ENCODE results near the gene GDI2. TPM values are rescaled to one million over a fixed set of nuclear protein-coding genes. Genes with fewer than 3 reads are reported as not detected.
A peak's percentile ranks its signal among the peaks of the same experiment; 100 is the strongest.

GDI2 gene
- total RNA-seq, 1 donor from 2014 or later = 216 TPM

DNA sequence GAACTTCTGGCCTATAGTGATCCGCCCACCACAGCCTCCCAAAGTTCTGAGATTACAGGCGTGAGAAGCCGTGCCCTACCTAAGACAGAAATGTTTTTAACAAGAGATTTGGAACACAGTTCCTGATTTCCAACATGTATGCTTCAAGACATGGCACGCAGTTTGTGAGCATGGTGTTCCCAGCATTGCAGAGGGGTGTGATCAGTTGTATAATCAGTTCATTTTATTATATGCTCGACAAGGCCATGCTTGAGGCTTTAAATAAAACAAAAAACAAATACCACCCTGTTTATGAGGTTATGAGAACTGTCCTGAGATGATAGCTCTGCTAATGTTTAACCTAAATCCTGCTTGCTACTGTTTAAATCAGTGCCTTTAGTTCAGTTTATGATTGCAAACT, 68.4 kb downstream of the GDI2 start:
- Mint-ChIP-seq H3K27ac (no peak overlapping the region), H3K27me3 (ENCODE audit: low read depth) (no peaks in the 10 kb centered on the region), H3K36me3 (peaks cover 47% of the 10 kb centered on the region), H3K4me3 (no peak overlapping the region), H3K4me1 (no peaks in the 10 kb centered on the region), H3K9me3 (no peaks in the 10 kb centered on the region)
- DNase-seq (ENCODE audit: low spot score in 2 of 2, unreplicated experiment in 2 of 2) = no peak
- TF ChIP-seq, protein P1, sequence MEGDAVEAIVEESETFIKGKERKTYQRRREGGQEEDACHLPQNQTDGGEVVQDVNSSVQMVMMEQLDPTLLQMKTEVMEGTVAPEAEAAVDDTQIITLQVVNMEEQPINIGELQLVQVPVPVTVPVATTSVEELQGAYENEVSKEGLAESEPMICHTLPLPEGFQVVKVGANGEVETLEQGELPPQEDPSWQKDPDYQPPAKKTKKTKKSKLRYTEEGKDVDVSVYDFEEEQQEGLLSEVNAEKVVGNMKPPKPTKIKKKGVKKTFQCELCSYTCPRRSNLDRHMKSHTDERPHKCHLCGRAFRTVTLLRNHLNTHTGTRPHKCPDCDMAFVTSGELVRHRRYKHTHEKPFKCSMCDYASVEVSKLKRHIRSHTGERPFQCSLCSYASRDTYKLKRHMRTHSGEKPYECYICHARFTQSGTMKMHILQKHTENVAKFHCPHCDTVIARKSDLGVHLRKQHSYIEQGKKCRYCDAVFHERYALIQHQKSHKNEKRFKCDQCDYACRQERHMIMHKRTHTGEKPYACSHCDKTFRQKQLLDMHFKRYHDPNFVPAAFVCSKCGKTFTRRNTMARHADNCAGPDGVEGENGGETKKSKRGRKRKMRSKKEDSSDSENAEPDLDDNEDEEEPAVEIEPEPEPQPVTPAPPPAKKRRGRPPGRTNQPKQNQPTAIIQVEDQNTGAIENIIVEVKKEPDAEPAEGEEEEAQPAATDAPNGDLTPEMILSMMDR (IDR thresholded peaks at IDR 0.05; ENCODE audit: unreplicated experiment) = no peak

DNA sequence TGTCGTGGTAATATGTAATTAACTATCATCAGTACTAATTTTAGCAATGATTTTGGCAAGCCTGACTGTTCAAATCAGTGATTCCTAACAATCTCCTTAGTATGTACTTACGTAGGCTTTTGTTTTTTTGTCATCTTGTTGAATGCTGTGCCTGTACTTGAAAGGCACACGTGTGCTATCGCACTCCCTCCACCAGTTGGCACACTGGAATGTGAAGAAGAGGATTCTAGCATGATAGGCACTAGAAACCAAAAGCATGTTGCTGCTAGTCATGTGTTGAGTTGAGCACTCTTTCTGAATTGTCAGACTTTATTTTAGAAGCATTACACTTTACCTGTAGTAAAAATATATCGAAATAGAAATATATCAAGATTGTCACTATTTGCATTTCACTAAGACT, 69.5 kb downstream of the GDI2 start:
- Mint-ChIP-seq H3K4me1 (no peaks in the 10 kb centered on the region), H3K27ac (no peak overlapping the region), H3K9me3 (no peaks in the 10 kb centered on the region), H3K27me3 (ENCODE audit: low read depth) (no peaks in the 10 kb centered on the region), H3K4me3 (no peak overlapping the region), H3K36me3 (peaks cover 36% of the 10 kb centered on the region)
- no peak for DNase-seq (ENCODE audit: low spot score in 2 of 2, unreplicated experiment in 2 of 2)
- TF ChIP-seq, protein P1 (IDR thresholded peaks at IDR 0.05; ENCODE audit: unreplicated experiment) = no peak

DNA sequence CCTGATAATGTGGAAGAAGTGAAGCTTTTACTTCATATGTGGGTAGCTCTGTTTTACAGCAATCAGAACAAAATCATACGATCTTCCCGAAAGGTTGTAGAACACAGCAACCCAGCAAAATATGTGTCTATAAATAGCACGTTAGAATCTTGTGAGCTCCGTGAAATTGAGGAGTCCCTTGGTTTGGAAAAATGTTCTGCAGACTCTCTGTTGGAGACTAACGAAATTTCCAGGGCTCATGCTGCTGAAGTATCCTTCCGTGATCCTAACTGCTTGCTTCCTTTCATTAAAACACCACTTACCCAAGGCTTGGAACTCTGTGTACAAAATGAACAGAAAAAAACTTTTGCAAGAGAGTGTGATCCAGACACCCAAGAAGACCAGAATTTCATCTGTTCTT, 71.1 kb downstream of the GDI2 start:
- H3K9me3 Mint-ChIP-seq = no peaks in the 10 kb centered on the region
- no peaks in the 10 kb centered on the region for H3K27me3 Mint-ChIP-seq (ENCODE audit: low read depth)
- DNase-seq (ENCODE audit: low spot score in 2 of 2, unreplicated experiment in 2 of 2) = no peak
- peaks cover 31% of the 10 kb centered on the region for H3K36me3 Mint-ChIP-seq
- TF ChIP-seq, protein P1 (IDR thresholded peaks at IDR 0.05; ENCODE audit: unreplicated experiment) = no peak
- no peak overlapping the region for H3K4me3 Mint-ChIP-seq
- H3K27ac Mint-ChIP-seq = no peak overlapping the region
- H3K4me1 Mint-ChIP-seq = no peaks in the 10 kb centered on the region

DNA sequence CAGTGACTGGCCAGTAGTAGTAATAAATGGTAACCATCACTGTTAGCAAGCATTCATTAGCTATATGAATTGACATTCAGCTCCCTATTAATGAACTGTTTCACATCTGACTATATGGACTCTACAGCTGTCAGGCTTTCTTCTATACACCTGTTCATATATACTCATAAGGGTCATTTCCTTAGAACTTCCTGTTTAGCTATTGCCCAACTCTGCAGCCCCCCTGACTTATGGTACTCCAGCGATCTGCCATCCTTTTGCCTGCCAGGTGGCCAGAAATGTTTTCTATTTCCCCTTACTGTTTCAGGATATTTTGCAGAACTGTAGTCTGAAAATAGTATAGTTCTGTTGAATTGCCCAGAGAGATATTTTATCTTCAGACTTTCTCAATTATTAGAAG, 72.0 kb downstream of the GDI2 start:
- Mint-ChIP-seq H3K4me3 (no peak overlapping the region), H3K27ac (no peak overlapping the region), H3K4me1 (no peaks in the 10 kb centered on the region), H3K27me3 (ENCODE audit: low read depth) (no peaks in the 10 kb centered on the region), H3K36me3 (peaks cover 23% of the 10 kb centered on the region), H3K9me3 (no peaks in the 10 kb centered on the region)
- TF ChIP-seq, protein P1 (IDR thresholded peaks at IDR 0.05; ENCODE audit: unreplicated experiment) = no peak
- no peak for DNase-seq (ENCODE audit: low spot score in 2 of 2, unreplicated experiment in 2 of 2)

DNA sequence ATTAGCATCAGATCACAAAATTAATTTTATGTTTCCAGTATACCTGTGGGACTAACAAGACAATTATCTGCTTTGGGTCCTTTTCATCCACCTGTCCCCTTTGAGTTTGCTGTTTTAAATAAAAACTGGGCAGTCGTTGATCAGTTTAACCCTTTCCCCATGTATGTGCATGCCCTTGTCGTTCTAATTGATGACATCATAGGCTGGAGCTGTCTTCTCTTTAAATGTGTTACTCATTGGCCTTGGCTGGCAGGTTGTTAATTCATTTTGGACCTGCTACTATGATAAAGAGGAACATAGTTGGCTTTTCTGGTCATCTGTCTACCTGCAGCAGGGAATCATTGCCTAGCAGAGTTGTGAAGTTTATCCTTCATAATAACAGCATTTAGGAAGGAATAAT, 74.8 kb downstream of the GDI2 start:
- H3K36me3 Mint-ChIP-seq = peaks cover 16% of the 10 kb centered on the region
- TF ChIP-seq, protein P1 (IDR thresholded peaks at IDR 0.05; ENCODE audit: unreplicated experiment) = no peak

DNA sequence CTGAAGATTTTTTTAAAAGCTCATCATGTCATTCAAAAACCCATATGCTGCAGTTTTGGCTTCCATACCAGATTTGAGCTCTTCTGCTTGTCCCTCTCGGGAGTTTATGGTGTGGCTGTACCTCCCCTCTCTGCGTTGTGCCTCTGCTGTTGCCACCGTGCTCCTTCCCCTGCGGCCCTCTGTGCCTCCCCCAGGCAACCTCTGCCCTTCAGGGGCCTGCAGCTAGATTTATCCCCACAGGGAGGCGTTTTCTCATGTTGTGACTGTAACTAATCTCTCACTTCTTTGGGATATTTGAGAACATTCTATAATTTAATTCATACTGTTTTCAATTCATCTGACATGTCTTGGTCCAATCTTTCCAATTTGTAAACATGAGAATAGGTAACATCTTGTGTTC, 75.9 kb downstream of the GDI2 start:
- peaks cover 16% of the 10 kb centered on the region for H3K36me3 Mint-ChIP-seq
- peak overlapping the region; percentile 68 for H3K27ac Mint-ChIP-seq
- no peaks in the 10 kb centered on the region for H3K4me1 Mint-ChIP-seq
- H3K4me3 Mint-ChIP-seq = no peak overlapping the region
- TF ChIP-seq, protein P1 (IDR thresholded peaks at IDR 0.05; ENCODE audit: unreplicated experiment) = no peak
- H3K9me3 Mint-ChIP-seq = no peaks in the 10 kb centered on the region
- H3K27me3 Mint-ChIP-seq (ENCODE audit: low read depth) = no peaks in the 10 kb centered on the region
- no peak for DNase-seq (ENCODE audit: low spot score in 2 of 2, unreplicated experiment in 2 of 2)

More for the DNA sequence above, 74.8 kb downstream of the GDI2 start:
- Mint-ChIP-seq H3K4me3 (no peak overlapping the region), H3K9me3 (no peaks in the 10 kb centered on the region), H3K4me1 (no peaks in the 10 kb centered on the region), H3K27me3 (ENCODE audit: low read depth) (no peaks in the 10 kb centered on the region), H3K27ac (no peak overlapping the region)
- no peak for DNase-seq (ENCODE audit: low spot score in 2 of 2, unreplicated experiment in 2 of 2)

All from mesothelial cell of epicardium (in vitro differentiated cells).